MG63 (cell line): ENCODE measurements around the gene DVL2. TPM values are rescaled to one million over a fixed set of nuclear protein-coding genes. Genes with fewer than 3 reads are reported as not detected.
"Not testable (repeated sequence)": the region's sequence is repeated elsewhere in the genome, so short reads cannot be mapped to it uniquely, and the experiment has no call there.

Experiments used
- DNase-seq: peaks from one replicate; pipeline ENCODE4 v3.0.0-alpha.2; 2020
- H3K27me3 ChIP-seq: fragments of 250-450 bp; sonication (Bioruptor Pico); 2 replicates; pipeline ENCODE4 v1.5.1; 2020; ENCODE audit warnings: mild to moderate bottlenecking, moderate library complexity
- H3K36me3 ChIP-seq: fragments of 250-450 bp; sonication (Bioruptor Pico); 2 replicates; pipeline ENCODE4 v1.5.1; 2020; ENCODE audit warnings: mild to moderate bottlenecking, moderate library complexity
- H3K4me3 ChIP-seq: fragments of 250-450 bp; sonication (Bioruptor Pico); 2 replicates; pipeline ENCODE4 v1.5.1; 2020; ENCODE audit warnings: mild to moderate bottlenecking, moderate library complexity
- H3K9me3 ChIP-seq: fragments of 250-450 bp; sonication (Bioruptor Pico); 2 replicates; pipeline ENCODE4 v1.5.1; 2020; ENCODE audit warnings: mild to moderate bottlenecking, moderate library complexity
- total RNA-seq: library from RNA; depleted of rRNA; stranded (reverse); fragments of >200 nt; shearing (Covaris generic); gene quantifications from 2 replicates; pipeline ENCODE4 v1.2.3, GENCODE V29; 2014; ENCODE audit warnings: low replicate concordance

The DVL2 gene
- total RNA-seq, 1 experiment from 2014 or later: 26.2 TPM

DNA sequence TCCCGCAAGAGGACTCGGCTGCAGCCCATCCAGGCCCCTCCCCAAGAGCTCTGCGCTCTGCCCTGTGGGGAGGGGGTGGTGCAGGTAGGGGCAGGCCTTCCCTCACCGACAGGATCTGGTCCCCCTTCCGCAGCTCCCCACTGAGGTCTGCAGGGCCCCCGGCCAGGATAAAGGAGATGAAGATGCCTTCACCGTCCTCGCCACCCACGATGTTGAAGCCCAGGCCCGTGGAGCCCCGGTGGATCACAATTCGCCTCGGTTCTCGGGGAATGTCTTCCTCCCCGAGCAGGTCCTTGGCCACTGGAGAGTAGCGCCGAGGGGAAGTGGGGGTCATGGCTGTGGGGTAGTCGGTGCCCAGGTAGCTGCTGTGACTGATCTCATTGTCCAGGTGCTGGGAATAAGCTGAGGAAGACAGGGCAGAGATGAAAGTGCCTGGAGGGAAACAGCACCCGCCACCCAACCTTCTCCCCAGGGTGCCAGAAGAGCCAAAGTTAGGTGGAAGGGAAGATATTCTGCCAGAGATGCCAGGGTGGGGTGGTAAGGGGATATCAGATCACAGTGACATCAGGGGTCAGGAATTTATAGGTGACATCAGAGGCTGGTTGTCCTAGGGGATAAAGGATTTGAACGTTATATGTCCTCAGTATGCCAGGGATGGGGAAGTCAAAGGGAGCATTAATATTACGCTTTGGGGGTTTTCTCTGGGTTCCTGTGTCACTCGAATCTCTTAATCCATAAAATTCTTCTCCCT lies 37.5 kb downstream of the DVL2 start:
- Histone ChIP-seq H3K9me3 (no peaks in the 10 kb centered on the region), H3K27me3 (no peaks in the 10 kb centered on the region), H3K4me3 (no peak overlapping the region), H3K36me3 (no peaks in the 10 kb centered on the region; the same call in 1 of the 2 replicates)
- DNase-seq: no peak

DNA sequence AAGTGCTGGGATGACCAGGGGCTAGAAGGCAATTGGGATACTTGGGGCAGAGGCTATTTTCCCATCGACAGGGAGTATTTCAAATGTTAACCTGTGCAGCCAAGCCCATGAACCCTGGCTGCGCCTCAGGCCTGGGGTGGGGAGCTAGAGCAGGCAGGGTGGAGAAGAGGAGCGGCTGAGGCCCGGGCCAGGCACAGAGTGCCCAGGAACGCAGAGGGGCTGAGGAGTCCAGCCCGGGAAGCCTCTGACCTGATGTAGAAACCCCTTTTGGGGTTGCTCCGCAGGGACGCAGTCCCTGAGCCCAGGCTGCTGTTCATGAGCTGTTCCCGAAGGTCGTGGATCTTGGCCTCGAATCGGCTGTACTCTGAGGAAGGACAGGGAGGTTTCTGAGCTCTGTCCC lies 38.3 kb downstream of the DVL2 start:
- H3K27me3 ChIP-seq: no peaks in the 10 kb centered on the region
- no peaks in the 10 kb centered on the region; the same call in 1 of the 2 replicates for H3K36me3 ChIP-seq
- no peak overlapping the region for H3K4me3 ChIP-seq
- DNase-seq: no peak
- H3K9me3 ChIP-seq: no peaks in the 10 kb centered on the region

DNA sequence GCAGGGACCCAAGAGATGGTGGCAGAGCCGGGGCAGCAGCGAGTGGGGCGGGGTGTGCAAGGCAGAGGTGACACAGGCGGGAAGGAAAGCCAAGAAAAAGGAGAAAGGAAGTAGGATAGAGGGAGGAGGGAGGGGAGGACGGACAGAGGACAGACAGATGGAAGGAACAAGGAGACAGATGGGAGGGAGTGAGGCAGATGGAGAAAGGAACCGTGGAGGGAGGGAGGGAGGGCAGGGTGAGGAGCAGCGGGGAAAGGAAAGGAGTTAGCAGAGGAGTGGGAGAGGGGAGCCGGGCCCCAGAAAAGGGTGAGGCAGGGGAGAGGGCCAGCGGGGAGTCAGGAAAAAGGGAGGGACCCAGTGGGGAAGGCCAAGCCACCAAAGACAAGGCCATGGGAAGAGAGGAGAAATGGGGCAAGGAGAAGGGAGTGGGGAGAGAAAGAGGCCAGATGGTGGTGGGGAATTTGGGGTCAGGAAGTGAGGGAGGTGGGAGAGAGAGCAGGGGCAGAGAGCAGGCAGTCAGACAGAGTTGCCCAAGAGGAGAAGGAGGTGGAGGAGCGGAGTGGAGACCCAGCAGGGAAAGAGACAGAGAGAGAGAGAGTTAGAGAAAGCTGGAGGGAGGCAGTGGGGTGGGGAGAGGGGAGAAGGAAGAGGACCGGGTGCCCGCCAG lies 41.9 kb downstream of the DVL2 start:
- no peaks in the 10 kb centered on the region for H3K27me3 ChIP-seq
- no peaks in the 10 kb centered on the region; the same call in 1 of the 2 replicates for H3K36me3 ChIP-seq
- DNase-seq: no peak

DNA sequence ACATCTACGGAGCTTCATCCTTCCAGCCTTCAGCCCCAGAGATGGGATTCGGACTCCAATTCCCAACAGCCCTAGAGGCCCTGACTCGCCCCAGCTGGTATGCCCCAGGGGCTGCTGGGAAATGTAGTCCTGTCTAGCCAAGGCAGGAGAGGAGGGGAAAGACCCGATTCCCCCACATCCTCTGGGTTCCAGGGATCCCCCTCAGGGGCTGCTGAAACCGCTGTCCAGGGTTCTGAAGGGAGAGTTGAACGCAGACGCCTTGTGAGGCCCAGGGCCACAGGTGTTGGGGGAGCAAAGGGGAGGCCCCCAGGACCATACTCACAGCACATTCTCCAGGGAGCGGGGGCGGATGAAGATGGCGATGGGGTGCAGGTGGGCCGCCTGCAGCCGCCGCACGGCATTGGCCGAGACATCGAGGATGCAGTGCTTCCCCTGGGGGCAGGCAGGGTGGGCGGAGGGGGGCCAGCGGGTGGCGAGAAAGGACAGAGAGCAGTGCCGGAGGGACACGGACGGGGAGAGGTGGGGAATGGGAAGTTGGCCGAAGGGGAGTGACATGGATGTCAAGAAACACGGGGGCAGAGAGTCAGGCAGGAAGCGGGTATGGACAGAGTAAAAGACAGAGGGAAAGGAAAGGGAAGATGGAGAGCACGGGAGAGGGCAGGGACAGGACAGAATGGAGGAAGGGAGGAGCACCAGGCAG lies 42.6 kb downstream of the DVL2 start:
- Histone ChIP-seq H3K27me3 (no peaks in the 10 kb centered on the region), H3K4me3 (no peak overlapping the region), H3K9me3 (no peaks in the 10 kb centered on the region), H3K36me3 (no peaks in the 10 kb centered on the region; the same call in 1 of the 2 replicates)
- peak; percentile 9 for DNase-seq

More for the DNA sequence above, 41.9 kb downstream of the DVL2 start:
- Histone ChIP-seq H3K9me3 (no peaks in the 10 kb centered on the region), H3K4me3 (no peak overlapping the region)

GRCh38 chr17:7191069-7191468 lies 43.2 kb downstream of the DVL2 start:
- no peaks in the 10 kb centered on the region for H3K36me3 ChIP-seq
- H3K4me3 ChIP-seq: no peak overlapping the region

DNA sequence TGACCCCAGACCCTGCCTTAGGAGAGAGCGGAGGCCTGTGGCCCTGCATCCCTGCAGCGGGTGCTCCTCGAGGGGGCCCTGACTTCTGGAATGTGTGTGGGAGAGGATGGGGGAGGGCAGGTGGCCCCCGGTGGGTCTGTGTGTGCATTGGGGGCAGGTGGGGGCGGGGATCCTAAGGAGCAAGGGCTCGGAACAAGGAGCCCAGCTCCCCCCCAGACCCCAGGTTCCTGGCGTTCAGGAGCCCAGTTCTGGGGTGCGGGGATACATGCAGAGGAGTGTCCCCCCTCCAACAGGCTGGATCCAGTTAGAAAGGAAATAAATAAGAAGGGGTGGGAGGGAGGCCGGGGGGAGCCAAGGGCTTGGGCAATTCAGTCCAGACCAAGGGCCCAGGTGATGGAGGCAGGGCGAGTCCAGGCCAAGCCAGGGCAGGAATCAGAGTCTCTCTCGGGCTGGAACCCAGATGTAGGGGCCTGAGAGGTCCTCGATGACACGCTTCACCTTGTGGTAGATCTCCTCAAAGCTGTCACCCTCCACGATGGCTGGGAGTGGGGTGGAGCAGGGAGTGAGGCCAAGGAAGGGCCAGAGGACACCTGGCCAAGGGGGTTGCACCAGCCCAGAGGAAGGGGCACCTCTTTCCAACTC lies 43.9 kb downstream of the DVL2 start:
- H3K27me3 ChIP-seq: no peaks in the 10 kb centered on the region
- no peak overlapping the region for H3K4me3 ChIP-seq
- no peaks in the 10 kb centered on the region for H3K9me3 ChIP-seq
- DNase-seq: no peak
- H3K36me3 ChIP-seq: no peaks in the 10 kb centered on the region

More at GRCh38 chr17:7191069-7191468, 43.2 kb downstream of the DVL2 start:
- Histone ChIP-seq H3K9me3 (no peaks in the 10 kb centered on the region), H3K27me3 (no peaks in the 10 kb centered on the region)
- no peak for DNase-seq

DNA sequence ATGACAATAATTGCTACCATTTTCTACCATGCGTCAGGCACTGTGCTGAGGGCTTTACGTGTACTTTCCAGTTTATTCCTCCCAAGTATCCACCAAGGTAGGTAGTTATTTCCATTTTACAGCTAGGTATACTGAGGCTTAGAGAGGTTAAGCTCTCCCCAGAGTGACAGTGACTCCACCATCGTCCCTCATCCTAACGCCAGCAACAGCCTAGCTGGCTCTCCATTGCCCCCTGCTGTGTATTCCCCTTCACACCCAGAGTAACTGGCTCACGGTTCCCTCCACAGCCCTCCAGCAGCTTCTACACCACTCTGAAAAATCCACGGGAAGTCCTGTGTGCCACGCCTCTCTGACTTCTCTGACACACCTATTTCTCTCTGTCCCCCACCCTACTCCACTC lies 48.1 kb downstream of the DVL2 start:
- Histone ChIP-seq H3K36me3 (no peaks in the 10 kb centered on the region), H3K4me3 (no peak overlapping the region), H3K27me3 (no peaks in the 10 kb centered on the region), H3K9me3 (no peaks in the 10 kb centered on the region)
- DNase-seq: no peak

DNA sequence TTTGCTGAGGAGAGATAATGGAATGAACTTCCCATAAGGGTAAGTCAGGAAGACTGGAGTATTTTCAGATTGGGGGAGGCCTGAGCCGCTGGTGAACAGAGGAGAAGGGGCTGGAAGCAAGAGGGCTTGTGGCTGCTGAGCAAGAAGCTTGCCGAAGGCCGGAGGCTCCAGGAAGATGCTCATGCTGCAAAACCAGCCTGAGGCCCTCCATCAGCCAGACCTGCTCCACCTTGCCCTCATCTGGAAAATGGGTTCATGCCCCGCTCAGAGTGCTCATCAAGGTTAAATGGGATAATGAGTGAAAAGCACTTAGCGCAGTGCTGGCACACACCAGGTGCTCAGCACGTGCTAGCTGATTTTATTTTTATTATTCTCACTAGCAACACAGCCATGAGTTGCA lies 49.7 kb downstream of the DVL2 start:
- no peaks in the 10 kb centered on the region for H3K9me3 ChIP-seq
- no peaks in the 10 kb centered on the region for H3K27me3 ChIP-seq
- H3K4me3 ChIP-seq: no peak overlapping the region
- no peak for DNase-seq
- no peaks in the 10 kb centered on the region for H3K36me3 ChIP-seq

DNA sequence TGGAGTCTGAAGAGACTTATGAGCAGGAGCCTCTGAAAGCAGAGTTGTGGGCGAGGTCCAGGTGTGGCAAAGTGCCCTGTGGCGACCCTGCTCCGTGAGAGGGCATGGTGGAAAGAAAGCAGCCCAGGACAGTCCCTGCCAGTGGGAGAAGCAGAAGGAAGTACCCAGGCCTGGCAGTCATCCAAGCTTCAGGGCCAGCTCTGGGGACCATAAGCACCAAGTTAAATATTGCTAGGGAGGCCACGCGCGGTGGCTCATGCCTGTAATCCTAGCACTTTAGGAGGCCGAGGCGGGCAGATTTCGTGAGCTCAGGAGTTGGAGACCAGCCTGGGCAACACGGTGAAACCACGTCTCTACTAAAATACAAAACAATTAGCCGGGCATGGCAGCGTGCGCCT lies 50.2 kb downstream of the DVL2 start:
- Histone ChIP-seq H3K9me3 (no peaks in the 10 kb centered on the region), H3K27me3 (no peaks in the 10 kb centered on the region), H3K36me3 (no peaks in the 10 kb centered on the region), H3K4me3 (no peak overlapping the region)
- no peak for DNase-seq

GRCh38 chr17:7183433-7184090 lies 50.8 kb downstream of the DVL2 start:
- no peak for DNase-seq
- Histone ChIP-seq H3K9me3 (no peaks in the 10 kb centered on the region), H3K27me3 (no peaks in the 10 kb centered on the region), H3K36me3 (no peaks in the 10 kb centered on the region), H3K4me3 (no peak overlapping the region)

- not testable (repeated sequence) for H3K36me3 ChIP-seq, H3K4me3 ChIP-seq, H3K27me3 ChIP-seq, DNase-seq, H3K9me3 ChIP-seq
These were observed 52.2 kb downstream of the DVL2 start for GRCh38 chr17:7182101-7182500.

DNA sequence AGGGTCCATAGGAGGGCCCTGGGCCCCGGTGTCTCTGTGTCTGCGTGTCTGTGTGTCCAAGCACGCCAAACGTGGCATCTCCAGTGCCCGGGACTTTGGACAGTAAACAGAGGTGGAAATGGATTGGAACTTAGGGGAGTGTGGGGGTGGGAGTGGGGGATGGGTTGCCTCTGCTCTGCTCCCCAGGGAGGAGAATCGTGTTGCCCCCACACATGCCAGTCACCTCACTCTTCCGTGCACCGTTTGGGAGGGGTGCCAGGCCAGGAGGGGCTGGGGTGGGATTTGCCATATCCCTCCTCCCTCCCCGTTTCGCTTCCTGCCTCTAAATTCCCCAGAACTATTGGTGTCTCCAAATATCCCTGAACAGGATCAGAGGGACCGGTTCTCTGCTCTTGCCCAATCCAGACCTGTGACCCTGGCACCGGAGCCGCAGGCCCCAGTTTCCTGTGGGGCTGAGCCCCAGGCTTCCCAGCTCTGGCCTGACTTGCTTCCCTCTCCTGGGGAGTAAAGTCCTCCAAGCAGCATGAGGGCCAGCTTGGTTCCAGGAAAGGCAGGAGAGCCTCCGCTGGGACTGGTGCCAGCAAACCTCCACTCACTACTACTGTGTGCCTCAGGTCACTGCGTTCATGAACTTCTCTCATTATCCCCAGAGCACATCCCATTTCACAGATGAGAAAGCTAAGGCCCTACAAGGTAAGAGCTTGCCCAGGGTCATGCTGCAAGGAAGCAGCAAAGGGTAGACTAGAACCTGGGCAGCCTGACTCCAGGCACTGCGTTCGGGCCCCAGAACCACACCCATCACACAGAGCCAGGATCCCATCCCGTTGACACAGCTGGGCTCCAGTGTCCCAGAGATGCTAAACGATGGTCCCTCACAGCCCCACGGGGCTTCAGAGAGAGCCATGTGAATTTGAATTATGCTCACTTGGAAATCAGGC lies 54.7 kb downstream of the DVL2 start, which contains the start of gene ASGR1:
Gene ASGR1 (minus strand): TSS at position 54 of the 938 bp plus-strand sequence. CDS start 807 bp downstream, outside the sequence.
- no peak within 1 kb of the TSS for H3K4me3 ChIP-seq
- H3K36me3 ChIP-seq: no peaks in the 10 kb centered on the region
- no peak for DNase-seq
- no peaks in the 10 kb centered on the region for H3K27me3 ChIP-seq
- H3K9me3 ChIP-seq: peaks cover 4% of the 10 kb centered on the region; the same call in 1 of the 2 replicates

- Histone ChIP-seq H3K27me3 (no peaks in the 10 kb centered on the region), H3K9me3 (peaks cover 4% of the 10 kb centered on the region; the same call in 1 of the 2 replicates), H3K4me3 (no peak overlapping the region), H3K36me3 (no peaks in the 10 kb centered on the region)
- DNase-seq: no peak
These were observed 55.4 kb downstream of the DVL2 start for GRCh38 chr17:7178973-7179316.

DNA sequence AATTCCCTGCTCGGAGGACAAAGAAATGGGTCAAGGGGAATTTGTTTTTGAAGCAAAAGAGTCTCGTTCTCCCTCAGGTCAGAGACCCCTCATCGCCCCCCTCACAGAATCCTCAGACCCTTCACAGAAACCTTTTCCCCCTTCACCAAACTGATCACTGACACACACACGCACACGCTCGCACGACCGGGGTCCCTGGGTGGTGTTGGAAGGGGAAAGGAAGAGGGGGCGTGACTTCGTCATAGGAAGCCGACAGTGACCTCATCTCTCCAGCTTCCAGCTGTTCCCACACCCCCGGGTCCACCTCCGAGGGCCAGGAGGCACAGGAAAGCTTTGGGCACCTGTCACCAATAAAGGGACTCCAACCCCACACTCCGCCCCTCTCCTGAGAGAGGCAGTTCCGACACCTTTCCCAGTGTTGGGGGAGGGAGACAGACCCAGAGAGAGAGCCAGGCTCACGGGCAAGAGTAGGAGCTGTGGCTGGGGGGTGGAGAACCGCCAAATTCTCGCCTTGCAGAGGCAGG lies 56.3 kb downstream of the DVL2 start:
- DNase-seq: peak; percentile 14

More for the DNA sequence above, 56.3 kb downstream of the DVL2 start:
- Histone ChIP-seq H3K4me3 (peak overlapping the region; percentile 26), H3K27me3 (no peaks in the 10 kb centered on the region), H3K36me3 (no peaks in the 10 kb centered on the region), H3K9me3 (peaks cover 4% of the 10 kb centered on the region; the same call in 1 of the 2 replicates)
